Esophagus muscularis mucosa (tissue), 3 donors: Measurements from ENCODE around the gene FAAP100.

Experiments used
- POLR2A ChIP-seq: fragments of 450-650 bp; IDR thresholded peaks from one replicate; pipeline ENCODE4 v1.6.1; 2017; ENCODE audit warnings: antibody characterized with exemption, moderate library complexity, mild to moderate bottlenecking, low read depth
- TF ChIP-seq, protein P1 (sequence below), 3 experiments: fragments of 200-600 bp in 2 of 3; fragments of 450-650 bp in 1 of 3; sonication (generic) in 2 of 3; IDR thresholded peaks; one replicate each; pipeline ENCODE4 v1.5.1; 2017 to 2019; ENCODE audit warnings: antibody characterized with exemption in 3 of 3, mild to moderate bottlenecking in 2 of 3, moderate library complexity in 1 of 3

DNA sequence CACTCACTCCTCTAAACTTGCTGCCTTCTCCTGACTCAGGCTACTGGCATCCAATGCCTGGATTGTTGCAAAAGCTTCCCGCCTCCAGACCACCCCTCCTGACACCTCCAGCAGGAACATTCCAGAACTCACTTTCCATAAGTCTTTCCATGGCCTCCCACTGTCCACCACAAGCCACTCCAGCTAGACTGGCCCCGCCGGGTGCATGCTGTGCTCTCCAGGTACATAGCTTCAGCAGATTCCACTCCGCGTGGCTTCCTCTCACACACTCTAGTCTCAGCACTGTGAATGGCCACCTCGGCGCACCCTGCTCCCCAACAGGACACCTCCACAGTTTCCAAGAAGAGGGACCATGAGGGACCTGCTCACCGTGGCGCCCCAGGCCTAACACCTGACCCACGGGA is 25.9 kb upstream of the FAAP100 start:
- TF ChIP-seq, protein P1, sequence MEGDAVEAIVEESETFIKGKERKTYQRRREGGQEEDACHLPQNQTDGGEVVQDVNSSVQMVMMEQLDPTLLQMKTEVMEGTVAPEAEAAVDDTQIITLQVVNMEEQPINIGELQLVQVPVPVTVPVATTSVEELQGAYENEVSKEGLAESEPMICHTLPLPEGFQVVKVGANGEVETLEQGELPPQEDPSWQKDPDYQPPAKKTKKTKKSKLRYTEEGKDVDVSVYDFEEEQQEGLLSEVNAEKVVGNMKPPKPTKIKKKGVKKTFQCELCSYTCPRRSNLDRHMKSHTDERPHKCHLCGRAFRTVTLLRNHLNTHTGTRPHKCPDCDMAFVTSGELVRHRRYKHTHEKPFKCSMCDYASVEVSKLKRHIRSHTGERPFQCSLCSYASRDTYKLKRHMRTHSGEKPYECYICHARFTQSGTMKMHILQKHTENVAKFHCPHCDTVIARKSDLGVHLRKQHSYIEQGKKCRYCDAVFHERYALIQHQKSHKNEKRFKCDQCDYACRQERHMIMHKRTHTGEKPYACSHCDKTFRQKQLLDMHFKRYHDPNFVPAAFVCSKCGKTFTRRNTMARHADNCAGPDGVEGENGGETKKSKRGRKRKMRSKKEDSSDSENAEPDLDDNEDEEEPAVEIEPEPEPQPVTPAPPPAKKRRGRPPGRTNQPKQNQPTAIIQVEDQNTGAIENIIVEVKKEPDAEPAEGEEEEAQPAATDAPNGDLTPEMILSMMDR (IDR thresholded peaks at IDR 0.05) = no peak
- TF ChIP-seq POLR2A = no peak
